T-cell (primary cell): ENCODE data around the gene SNAPC1. TPM values are rescaled to one million over a fixed set of nuclear protein-coding genes. Genes with fewer than 3 reads are reported as not detected.

Experiments
- ATAC-seq, 4 experiments: fragments of 200-7000 bp in 3 of 4; fragments of 150-1000 bp in 1 of 4; cut with Tn5 transposase; replicated peaks in 1 of 4; 1 replicate in 3 of 4; 2 replicates in 1 of 4; pipeline ENCODE4 v1.10.0; 2021; ENCODE audit warnings: moderate library complexity in 3 of 4, mild to moderate bottlenecking in 2 of 4, moderate number of reproducible peaks in 1 of 4
- CTCF ChIA-PET, 2 donors: fragments of 300-600 bp; sonication (Branson Sonifier 250); formaldehyde crosslinking; loops; one replicate each; lab custom pipeline; 2022; ENCODE audit warnings: antibody characterized with exemption in 2 of 2; lab: Charles Lee
- POLR2A ChIA-PET, 2 donors: fragments of 300-600 bp; sonication (Branson Sonifier 250); formaldehyde crosslinking; loops; one replicate each; lab custom pipeline; 2022; ENCODE audit warnings: antibody characterized with exemption in 2 of 2; lab: Charles Lee
- DNase-seq, 35 experiments: peaks; one replicate each; pipeline versions ENCODE4 v3.0.0 to v3.0.0-alpha.2; 2013 to 2023
- H3K27ac ChIP-seq: one replicate; pipeline ENCODE4 v1.5.1; 2013; ENCODE audit warnings: low read length
- H3K27me3 ChIP-seq, 2 experiments: replicated peaks in 1 of 2; 1 replicate in 1 of 2; 2 replicates in 1 of 2; pipeline versions ENCODE4 v1.6.1 to v1.7.0; 2013; ENCODE audit warnings: low read length in 1 of 2, mixed read lengths in 1 of 2; ENCODE audit not compliant: control insufficient read depth in 2 of 2, insufficient read depth in 2 of 2; ENCODE audit errors: extremely low read depth in 1 of 2
- H3K36me3 ChIP-seq, 2 donors: 1 replicate in 1 of 2; 2 replicates in 1 of 2; pipeline versions ENCODE4 v1.6.1 to v1.7.0; 2013; ENCODE audit warnings: low read length in 1 of 2; ENCODE audit not compliant: control insufficient read depth in 2 of 2, insufficient read depth in 1 of 2; ENCODE audit errors: extremely low read depth in 1 of 2
- H3K4me1 ChIP-seq, 2 experiments: 1 replicate in 1 of 2; 2 replicates in 1 of 2; pipeline versions ENCODE4 v1.6.1 to v1.7.0; 2013; ENCODE audit warnings: low read length in 2 of 2, mixed read lengths in 1 of 2; ENCODE audit not compliant: insufficient read depth in 2 of 2, control insufficient read depth in 1 of 2; ENCODE audit errors: extremely low read depth in 1 of 2
- H3K4me3 ChIP-seq, 2 donors: 1 replicate in 1 of 2; 2 replicates in 1 of 2; pipeline versions ENCODE4 v1.5.1 to v1.7.0; 2013; ENCODE audit warnings: mild to moderate bottlenecking in 2 of 2, low read length in 1 of 2, moderate library complexity in 1 of 2; ENCODE audit not compliant: control insufficient read depth in 1 of 2; ENCODE audit errors: extremely low read depth in 1 of 2
- H3K9me3 ChIP-seq: 2 replicates; pipeline ENCODE4 v1.7.0; 2013
- H3K27ac Mint-ChIP-seq, 2 donors: one replicate each; pipeline ENCODE4 v1.8.0; 2020 to 2021; ENCODE audit warnings: mild to moderate bottlenecking in 2 of 2, mixed read lengths in 2 of 2
- H3K27me3 Mint-ChIP-seq, 2 donors: one replicate each; pipeline ENCODE4 v1.8.0; 2021 to 2022; ENCODE audit warnings: mixed read lengths in 2 of 2
- H3K36me3 Mint-ChIP-seq: one replicate; pipeline ENCODE4 v1.8.0; 2021; ENCODE audit warnings: mixed read lengths
- H3K4me1 Mint-ChIP-seq, 3 donors: one replicate each; pipeline ENCODE4 v1.8.0; 2020 to 2022; ENCODE audit warnings: mixed read lengths in 3 of 3, mild to moderate bottlenecking in 1 of 3
- H3K4me3 Mint-ChIP-seq, 3 donors: one replicate each; pipeline ENCODE4 v1.8.0; 2020 to 2022; ENCODE audit warnings: mild to moderate bottlenecking in 3 of 3, mixed read lengths in 3 of 3, moderate library complexity in 3 of 3
- H3K9me3 Mint-ChIP-seq, 3 donors: one replicate each; pipeline ENCODE4 v1.8.0; 2020 to 2022; ENCODE audit warnings: mixed read lengths in 3 of 3
- WGBS: methylation state at CpG from one replicate; pipeline ENCODE4 v1.1.5; 2013; ENCODE audit warnings: missing lambda C conversion rate; ENCODE audit not compliant: insufficient coverage; 5-methylcytosine and 5-hydroxymethylcytosine counted together
- total RNA-seq, 35 experiments: library from RNA in 6 of 35; stranded (reverse) in 6 of 35; fragments of 120-200 nt in 1 of 35; gene quantifications; one replicate each; pipeline versions ENCODE4 v1.2.1 to v1.2.4 and lab custom pipeline; 2013 to 2026

The SNAPC1 gene
- total RNA-seq, 5 donors from 2014 or later (not counting 1 experiment from before 2014, with no cell fraction given), result 2.8 to 6.4 (median 4.0) TPM

- ATAC-seq (peak in 2 of 4 experiments; percentile 50 to 51), DNase-seq (peak in 1 of 35 experiments; percentile 37)
- H3K9me3 Mint-ChIP-seq, result no peaks in the 10 kb centered on the region
- H3K4me3 Mint-ChIP-seq, result peak overlapping the region; percentile 35 to 54 (median 52)
- no peaks in the 10 kb centered on the region for H3K27me3 Mint-ChIP-seq
- no peaks in the 10 kb centered on the region for H3K9me3 ChIP-seq
- POLR2A ChIA-PET, result interaction anchor here (0.5 to 1.8 kb wide), 8 partner anchors 9 to 438 kb away, joined by 3 to 8 read pairs (median 4); partner anchors contain the start of gene SNAPC1 (in 1 of the 2)
- H3K4me3 ChIP-seq, result no peak overlapping the region
- H3K4me1 ChIP-seq, result peaks cover 20 to 45% of the 10 kb centered on the region in 2 experiments
- WGBS, result no CpG with 5 or more reads among the region's 9 CpGs
- H3K36me3 ChIP-seq, result peaks cover 0 to 26% of the 10 kb centered on the region in 2 donors
- peaks cover 73 to 78% (median 77%) of the 10 kb centered on the region in 3 donors for H3K4me1 Mint-ChIP-seq
- CTCF ChIA-PET, result interaction anchor here (0.6 to 2.2 kb wide), 10 partner anchors 8 to 966 kb away, joined by 3 to 11 read pairs (median 4); partner anchors contain the start of gene HIF1A (in 1 of the 2)
- H3K27ac Mint-ChIP-seq, result peak overlapping the region; percentile 66 to 79
- peaks cover 22% of the 10 kb centered on the region for H3K36me3 Mint-ChIP-seq
- no peaks in the 10 kb centered on the region for H3K27me3 ChIP-seq
- peak overlapping the region; percentile 37 for H3K27ac ChIP-seq
These were observed 41.9 kb upstream of the SNAPC1 start for GRCh38 chr14:61720294-61720661.

- Mint-ChIP-seq H3K27me3 (no peaks in the 10 kb centered on the region), H3K27ac (peak overlapping the region; percentile 61 to 66), H3K36me3 (peaks cover 22% of the 10 kb centered on the region), H3K4me3 (peak overlapping the region in 1 of 3 donors; percentile 29), H3K9me3 (no peaks in the 10 kb centered on the region), H3K4me1 (peaks cover 69 to 74% (median 73%) of the 10 kb centered on the region in 3 donors)
- H3K27ac ChIP-seq, result no peak overlapping the region
- peaks cover 0 to 26% of the 10 kb centered on the region in 2 donors for H3K36me3 ChIP-seq
- no peaks in the 10 kb centered on the region for H3K27me3 ChIP-seq
- ChIA-PET CTCF (interaction anchor here in 1 of 2 donors (1.0 to 2.2 kb wide), 6 partner anchors 10 to 244 kb away, joined by 3 to 11 read pairs (median 6); partner anchors contain the start of gene HIF1A), POLR2A (interaction anchor here (0.5 to 1.5 kb wide), 6 partner anchors 9 to 316 kb away, joined by 3 to 8 read pairs (median 4); no protein-coding TSS in a partner anchor)
- H3K9me3 ChIP-seq, result no peaks in the 10 kb centered on the region
- H3K4me1 ChIP-seq, result peaks cover 17 to 42% of the 10 kb centered on the region in 2 experiments
- DNase-seq, result no peak
- H3K4me3 ChIP-seq, result no peak overlapping the region
- no CpG with 5 or more reads among the region's 6 CpGs for WGBS
- ATAC-seq, result no peak
These were observed 41.5 kb upstream of the SNAPC1 start for GRCh38 chr14:61720741-61721140.

GRCh38 chr14:61724133-61724532 lies 38.1 kb upstream of the SNAPC1 start:
- WGBS, result 43% methylated on average over 2 of the region's 2 CpGs
- Mint-ChIP-seq H3K9me3 (no peaks in the 10 kb centered on the region), H3K36me3 (peaks cover 45% of the 10 kb centered on the region), H3K4me1 (peaks cover 52 to 62% (median 53%) of the 10 kb centered on the region in 3 donors), H3K27ac (peak overlapping the region in 1 of 2 donors; percentile 7), H3K4me3 (no peak overlapping the region), H3K27me3 (no peaks in the 10 kb centered on the region)
- no peak for DNase-seq
- ATAC-seq, result no peak
- Histone ChIP-seq H3K36me3 (peaks cover 0 to 53% of the 10 kb centered on the region in 2 donors), H3K27ac (no peak overlapping the region), H3K4me1 (peaks cover 7 to 18% of the 10 kb centered on the region in 2 experiments), H3K4me3 (no peak overlapping the region), H3K9me3 (no peaks in the 10 kb centered on the region), H3K27me3 (no peaks in the 10 kb centered on the region)
- POLR2A ChIA-PET, result interaction anchor here in 1 of 2 donors (0.6 to 1.1 kb wide), 3 partner anchors 18 to 257 kb away, joined by 3 to 9 read pairs (median 4); no protein-coding TSS in a partner anchor
- CTCF ChIA-PET, result interaction anchor here (0.6 to 0.7 kb wide), 3 partner anchors 26 to 188 kb away, joined by 4 to 7 read pairs (median 4); no protein-coding TSS in a partner anchor

GRCh38 chr14:61726778-61727658 lies 35.2 kb upstream of the SNAPC1 start:
- WGBS, result no CpG with 5 or more reads among the region's 7 CpGs
- ChIA-PET POLR2A (interaction anchor here (0.5 to 0.6 kb wide), 2 partner anchors 36 to 248 kb away, joined by 3 read pairs; no protein-coding TSS in a partner anchor), CTCF (interaction anchor here (1.0 to 2.5 kb wide), 3 partner anchors 7 to 17 kb away, joined by 3 to 7 read pairs (median 3); no protein-coding TSS in a partner anchor)
- Mint-ChIP-seq H3K27me3 (no peaks in the 10 kb centered on the region), H3K27ac (peak overlapping the region; percentile 62 to 74), H3K36me3 (peaks cover 60% of the 10 kb centered on the region), H3K4me1 (peaks cover 48 to 56% (median 51%) of the 10 kb centered on the region in 3 donors), H3K4me3 (no peak overlapping the region), H3K9me3 (no peaks in the 10 kb centered on the region)
- Histone ChIP-seq H3K36me3 (peaks cover 0 to 68% of the 10 kb centered on the region in 2 donors), H3K4me1 (peaks cover 0 to 5% of the 10 kb centered on the region in 2 experiments), H3K27ac (no peak overlapping the region), H3K27me3 (no peaks in the 10 kb centered on the region), H3K4me3 (no peak overlapping the region), H3K9me3 (no peaks in the 10 kb centered on the region)
- DNase-seq (no peak), ATAC-seq (peak in 1 of 4 experiments; percentile 51)

GRCh38 chr14:61730756-61731373 lies 31.4 kb upstream of the SNAPC1 start:
- no peak overlapping the region for H3K4me3 ChIP-seq
- peak in 4 of 35 experiments; percentile 4 to 61 (median 12) for DNase-seq
- H3K4me1 Mint-ChIP-seq, result peaks cover 36 to 39% (median 37%) of the 10 kb centered on the region in 3 donors
- H3K4me1 ChIP-seq, result peaks cover 0 to 5% of the 10 kb centered on the region in 2 experiments
- H3K36me3 ChIP-seq, result peaks cover 0 to 81% of the 10 kb centered on the region in 2 donors
- peaks cover 71% of the 10 kb centered on the region for H3K36me3 Mint-ChIP-seq
- no peak overlapping the region for H3K27ac ChIP-seq
- ATAC-seq, result no peak
- H3K27me3 ChIP-seq, result no peaks in the 10 kb centered on the region
- WGBS, result no CpG with 5 or more reads among the region's 2 CpGs
- CTCF ChIA-PET, result interaction anchor here (0.6 to 2.5 kb wide), 15 partner anchors 8 to 434 kb away, joined by 3 to 11 read pairs (median 4); no protein-coding TSS in a partner anchor
- H3K4me3 Mint-ChIP-seq, result no peak overlapping the region
- no peaks in the 10 kb centered on the region for H3K27me3 Mint-ChIP-seq
- POLR2A ChIA-PET, result interaction anchor here (0.7 kb wide), 2 partner anchors 9 to 218 kb away, joined by 3 read pairs; no protein-coding TSS in a partner anchor
- H3K9me3 Mint-ChIP-seq, result no peaks in the 10 kb centered on the region
- no peaks in the 10 kb centered on the region for H3K9me3 ChIP-seq
- H3K27ac Mint-ChIP-seq, result peak overlapping the region; percentile 68 to 76
